HG02884 (cell line): Measurements from ENCODE around the gene ENDOG.
"Not testable (repeated sequence)": the region's sequence is repeated elsewhere in the genome, so short reads cannot be mapped to it uniquely, and the experiment has no call there.

ENCODE experiments used
- ATAC-seq: cut with Tn5 transposase; IDR thresholded peaks from one replicate; pipeline ENCODE4 v1.9.1; 2021; ENCODE audit warnings: mild to moderate bottlenecking, moderate library complexity; ENCODE audit not compliant: unreplicated experiment

The ENDOG gene

GRCh38 chr9:128828267-128828666 lies 10.0 kb downstream of the ENDOG start:
- no peak for ATAC-seq

- no peak for ATAC-seq
Measured at GRCh38 chr9:128828719-128829452, 10.6 kb downstream of the ENDOG start.

- ATAC-seq: peak; percentile 93
Measured at GRCh38 chr9:128829477-128830251, 11.4 kb downstream of the ENDOG start, which contains the start of gene SPOUT1. Gene SPOUT1, minus strand, starts transcription at chr9:128829794. Its CDS starts 14 bp downstream, at chr9:128829780.

GRCh38 chr9:128833696-128834095 lies 15.4 kb downstream of the ENDOG start:
- no peak for ATAC-seq

- ATAC-seq: no peak
Measured at GRCh38 chr9:128835246-128836210, 17.2 kb downstream of the ENDOG start.

- ATAC-seq: no peak
Measured at GRCh38 chr9:128836509-128837145, 18.3 kb downstream of the ENDOG start.

GRCh38 chr9:128838338-128838737 lies 20.0 kb downstream of the ENDOG start:
- no peak for ATAC-seq

- ATAC-seq: no peak
Measured at GRCh38 chr9:128840524-128840923, 22.2 kb downstream of the ENDOG start.

GRCh38 chr9:128841694-128842492 lies 23.6 kb downstream of the ENDOG start:
- no peak for ATAC-seq

GRCh38 chr9:128843171-128843570 lies 24.9 kb downstream of the ENDOG start:
- not testable (repeated sequence) for ATAC-seq

- no peak for ATAC-seq
Measured at GRCh38 chr9:128845186-128845931, 27.1 kb downstream of the ENDOG start.

GRCh38 chr9:128846680-128847030 lies 28.4 kb downstream of the ENDOG start:
- ATAC-seq: no peak

- ATAC-seq: no peak
Measured at GRCh38 chr9:128847803-128848202, 29.5 kb downstream of the ENDOG start.

GRCh38 chr9:128851024-128851423 lies 32.7 kb downstream of the ENDOG start:
- not testable (repeated sequence) for ATAC-seq

GRCh38 chr9:128851779-128852600 lies 33.7 kb downstream of the ENDOG start:
- ATAC-seq: not testable (repeated sequence)

- not testable (repeated sequence) for ATAC-seq
Measured at GRCh38 chr9:128852646-128853045, 34.3 kb downstream of the ENDOG start.

GRCh38 chr9:128854454-128854853 lies 36.2 kb downstream of the ENDOG start:
- ATAC-seq: not testable (repeated sequence)

- ATAC-seq: not testable (repeated sequence)
Measured at GRCh38 chr9:128858476-128858875, 40.2 kb downstream of the ENDOG start.
